NAMALWA (cell line): ENCODE measurements around the gene BLM.
A peak's percentile ranks its signal among the peaks of the same experiment; 100 is the strongest.

Experiments used
- DNase-seq: peaks from one replicate; pipeline ENCODE4 v3.0.0-alpha.2; 2015; ENCODE audit warnings: low spot score

The BLM gene

DNA sequence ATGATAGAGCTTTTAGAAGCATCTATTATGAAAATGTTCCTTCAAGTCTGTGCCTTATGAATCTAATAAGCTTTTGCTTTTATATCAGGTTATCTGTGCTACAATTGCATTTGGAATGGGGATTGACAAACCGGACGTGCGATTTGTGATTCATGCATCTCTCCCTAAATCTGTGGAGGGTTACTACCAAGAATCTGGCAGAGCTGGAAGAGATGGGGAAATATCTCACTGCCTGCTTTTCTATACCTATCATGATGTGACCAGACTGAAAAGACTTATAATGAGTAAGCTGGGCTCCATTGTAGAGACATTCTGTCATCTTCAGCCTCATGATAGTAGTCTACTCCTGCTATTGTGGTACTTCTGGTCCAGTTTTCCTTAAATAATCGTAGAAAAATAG lies 73.4 kb downstream of the BLM start:
- DNase-seq = no peak

DNA sequence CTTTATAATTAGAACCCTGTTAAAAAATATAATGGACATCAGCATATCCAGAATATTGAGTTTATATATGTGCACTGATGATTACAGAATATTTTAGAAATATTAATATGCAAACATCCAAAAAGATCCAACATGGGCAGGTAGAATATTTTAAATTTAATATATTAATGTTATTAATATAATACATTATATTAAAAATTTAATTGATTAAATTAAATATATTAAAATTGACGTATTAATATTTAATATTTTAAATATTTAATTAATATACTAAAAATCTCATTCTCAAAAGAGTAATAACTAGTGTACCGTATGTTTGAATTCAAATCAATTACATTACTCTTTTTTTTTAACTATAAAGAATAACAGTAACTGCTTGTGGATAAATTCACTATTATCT lies 77.4 kb downstream of the BLM start:
- no peak for DNase-seq

DNA sequence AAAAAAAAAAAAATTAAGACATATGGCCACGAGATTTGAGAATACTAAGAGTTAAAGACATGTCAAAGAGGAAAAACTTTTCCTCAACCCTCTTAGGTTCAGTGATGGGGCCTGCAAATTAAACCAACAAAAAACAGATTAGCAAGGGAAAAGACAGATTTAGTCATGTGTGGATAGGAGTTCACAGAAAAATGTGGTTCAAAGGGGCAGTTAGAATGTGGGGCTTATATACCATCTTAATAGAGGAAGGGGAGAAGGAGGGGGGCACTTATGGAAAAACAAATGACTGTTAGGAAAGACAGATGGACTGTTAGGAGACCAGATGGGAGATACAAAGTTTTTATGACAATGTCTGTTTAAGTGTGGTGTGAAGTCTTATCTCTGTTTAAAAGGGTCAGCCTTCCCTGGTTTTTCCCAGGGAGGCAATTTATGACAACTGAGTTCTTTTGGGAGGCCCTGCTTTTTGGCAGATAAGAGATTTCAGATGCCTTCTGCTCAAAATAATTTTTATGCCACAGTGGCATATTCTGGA lies 82.6 kb downstream of the BLM start:
- no peak for DNase-seq

DNA sequence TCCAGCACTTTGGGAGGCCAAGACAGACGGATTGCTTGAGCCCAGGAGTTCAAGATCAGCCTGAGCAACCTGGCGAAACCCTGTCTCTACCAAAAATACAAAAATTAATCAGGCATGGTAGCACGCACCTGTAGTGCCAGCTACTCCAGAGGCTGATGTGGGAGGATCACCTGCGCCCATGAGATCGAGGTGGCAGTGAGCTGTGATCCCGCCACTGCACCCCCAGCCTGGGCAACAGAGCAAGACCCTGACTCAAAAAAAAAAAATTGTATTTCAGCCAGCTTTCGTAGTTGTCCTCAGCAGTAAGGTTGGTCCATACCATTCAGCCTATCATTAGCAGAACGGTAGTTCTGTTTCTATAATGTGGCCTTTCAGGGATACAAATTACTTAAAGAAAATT lies 84.7 kb downstream of the BLM start:
- no peak for DNase-seq

DNA sequence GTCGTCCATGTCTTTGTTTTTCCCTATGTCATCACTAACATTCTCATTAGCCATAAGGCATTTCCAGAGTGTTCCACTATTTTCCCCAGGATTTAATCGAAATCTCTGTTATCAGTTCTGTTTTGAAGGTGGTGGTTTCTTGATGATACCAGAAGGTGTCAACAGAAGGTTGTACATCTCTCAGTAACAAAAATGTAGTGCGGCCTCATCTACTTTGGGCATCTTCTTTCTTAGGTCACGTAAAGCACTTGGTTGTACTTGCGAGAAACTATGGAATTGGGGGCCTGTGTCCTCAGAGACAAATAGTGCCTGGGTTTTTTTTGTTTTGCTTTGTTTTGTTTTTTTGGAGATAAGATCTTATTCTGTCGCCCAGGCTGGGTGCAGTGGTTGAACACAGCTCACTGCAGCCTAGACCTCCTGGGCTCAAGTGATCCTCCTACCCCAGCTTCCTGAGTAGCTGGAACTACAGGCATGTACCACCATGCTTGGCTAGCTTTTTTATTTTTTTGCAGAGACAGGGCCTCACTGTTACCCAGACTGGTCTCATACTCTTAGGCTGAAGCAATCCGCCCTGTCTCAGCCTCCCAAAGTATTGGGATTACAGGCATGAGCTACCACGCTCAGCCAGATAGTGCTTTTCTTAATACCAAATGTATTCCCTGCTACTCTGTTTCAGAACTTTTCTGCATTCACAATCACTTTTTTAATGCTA lies 90.1 kb downstream of the BLM start:
- no peak for DNase-seq

- no peak for DNase-seq
Measured at GRCh38 chr15:90807786-90808086, 90.6 kb downstream of the BLM start.

DNA sequence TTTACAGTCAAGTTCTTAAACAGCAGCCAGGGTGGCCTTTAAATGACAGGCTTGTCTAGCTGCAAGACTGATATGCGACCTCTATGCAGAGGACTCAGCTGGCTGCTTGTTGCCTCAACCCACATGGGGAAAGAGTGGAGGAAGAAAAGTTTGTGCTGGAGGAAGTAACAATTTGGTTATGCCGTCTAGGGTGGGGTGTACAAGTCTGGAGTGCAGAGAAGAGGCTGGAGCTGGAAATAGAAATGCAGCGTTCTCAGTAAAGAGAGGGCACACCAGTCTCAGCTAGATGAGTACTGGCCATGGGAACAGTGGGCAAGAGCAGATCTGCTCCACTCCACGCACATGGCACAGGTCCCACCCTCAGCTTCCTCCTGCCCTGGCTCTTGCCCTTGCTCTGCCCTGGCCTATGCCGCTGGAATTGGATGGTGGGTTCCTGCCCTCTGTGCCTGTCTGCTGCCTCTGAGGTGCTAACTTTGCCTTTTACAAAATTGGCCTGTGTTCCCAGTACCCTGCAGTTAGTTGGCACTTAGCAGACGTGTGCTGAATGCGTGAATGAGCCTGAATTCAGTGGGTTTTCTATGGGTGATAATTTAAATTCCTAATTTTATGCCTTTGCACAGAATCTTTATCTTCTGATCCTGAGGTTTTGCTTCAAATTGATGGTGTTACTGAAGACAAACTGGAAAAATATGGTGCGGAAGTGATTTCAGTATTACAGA lies 91.5 kb downstream of the BLM start:
- no peak for DNase-seq

- DNase-seq = no peak
Measured at GRCh38 chr15:90809536-90809935, 92.4 kb downstream of the BLM start.

GRCh38 chr15:90810354-90810753 lies 93.2 kb downstream of the BLM start:
- DNase-seq = no peak

DNA sequence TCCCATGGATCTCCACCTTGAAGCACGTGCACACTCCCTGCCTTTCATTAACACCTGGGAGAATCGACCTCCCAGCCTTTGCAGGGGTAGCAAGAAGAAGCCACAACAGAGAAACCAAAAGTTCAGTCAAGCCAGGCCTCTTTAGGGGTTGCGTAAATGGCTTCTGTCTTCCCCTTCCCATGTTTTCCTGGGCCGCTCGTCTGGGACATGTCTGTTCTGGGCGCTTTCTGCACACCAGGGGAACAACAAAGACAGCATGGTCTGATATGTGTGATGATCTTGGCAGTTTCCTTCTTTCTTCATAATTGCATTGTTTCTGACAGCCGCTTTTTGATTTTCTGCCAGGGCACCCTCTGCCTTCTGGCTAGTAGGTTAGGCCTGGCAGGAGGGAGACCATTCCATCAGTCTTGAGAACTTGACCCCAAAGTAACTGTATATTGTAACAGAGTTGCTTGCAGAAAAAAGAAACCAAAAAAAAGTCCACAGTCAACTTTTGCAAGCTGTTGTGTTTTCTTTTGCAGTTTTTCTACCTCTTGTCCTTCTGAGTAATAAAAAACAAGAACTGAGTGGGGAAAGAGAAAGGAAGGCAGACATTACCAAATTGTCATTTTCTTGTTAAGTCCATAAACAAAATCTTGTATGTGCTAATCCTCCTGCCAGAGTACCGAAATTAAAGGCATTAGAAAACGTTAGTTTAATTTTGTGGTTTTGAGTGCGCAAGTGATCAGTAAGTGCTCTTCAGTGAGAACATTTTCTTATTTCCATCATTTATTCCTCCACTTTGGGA lies 95.2 kb downstream of the BLM start:
- no peak for DNase-seq

DNA sequence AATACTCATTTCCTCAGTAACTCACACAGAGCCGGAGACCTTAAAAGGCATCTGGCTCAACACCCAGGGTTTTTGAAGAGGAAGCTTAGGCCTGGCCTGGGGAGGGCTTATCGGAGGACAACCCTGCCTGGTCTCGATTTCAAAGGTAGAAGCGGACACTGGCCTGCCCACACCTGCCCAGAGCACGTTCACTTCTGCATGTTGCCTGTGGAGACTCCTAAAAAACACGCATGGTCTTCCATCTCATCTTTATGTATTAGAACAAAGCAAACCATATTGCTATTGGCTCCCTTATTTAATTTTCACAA lies 95.8 kb downstream of the BLM start:
- DNase-seq = no peak

GRCh38 chr15:90813796-90814190 lies 96.6 kb downstream of the BLM start:
- no peak for DNase-seq

- no peak for DNase-seq
Measured at GRCh38 chr15:90814191-90814821, 97.2 kb downstream of the BLM start.

DNA sequence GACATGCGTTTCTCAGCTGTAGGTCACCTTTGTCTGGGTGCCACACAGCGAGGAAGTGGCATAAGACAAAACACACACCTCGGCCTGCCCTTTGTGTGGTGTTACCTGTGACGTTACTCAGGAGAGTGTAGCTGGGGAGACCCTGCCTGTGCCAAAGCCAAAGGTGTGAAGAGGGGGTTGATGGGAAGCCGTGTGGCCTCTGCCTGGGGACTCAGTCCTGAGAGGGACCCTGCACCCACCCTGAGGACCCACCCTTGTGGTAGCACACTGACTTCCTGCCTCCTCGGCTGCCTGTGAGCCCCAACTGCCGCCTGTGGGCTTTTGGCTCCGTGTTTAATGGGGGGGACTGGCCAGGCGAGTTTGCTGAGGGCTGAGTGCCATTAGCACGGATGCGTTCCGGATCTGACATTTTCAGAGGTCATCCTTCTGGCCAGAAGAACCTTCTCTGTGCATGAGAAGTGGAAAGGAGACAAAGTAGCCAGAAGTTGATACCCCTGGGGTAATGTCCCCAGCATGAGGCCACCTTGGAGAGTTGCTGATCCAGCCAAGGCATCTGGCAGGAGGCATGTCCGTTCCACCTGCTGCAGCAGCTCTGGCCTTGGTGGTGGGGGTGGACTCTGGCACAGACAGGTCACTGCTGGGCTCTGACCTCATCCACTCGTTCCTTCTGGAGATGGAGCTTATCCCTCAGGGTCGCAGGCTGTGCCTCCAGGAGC lies 99.4 kb downstream of the BLM start:
- no peak for DNase-seq

DNA sequence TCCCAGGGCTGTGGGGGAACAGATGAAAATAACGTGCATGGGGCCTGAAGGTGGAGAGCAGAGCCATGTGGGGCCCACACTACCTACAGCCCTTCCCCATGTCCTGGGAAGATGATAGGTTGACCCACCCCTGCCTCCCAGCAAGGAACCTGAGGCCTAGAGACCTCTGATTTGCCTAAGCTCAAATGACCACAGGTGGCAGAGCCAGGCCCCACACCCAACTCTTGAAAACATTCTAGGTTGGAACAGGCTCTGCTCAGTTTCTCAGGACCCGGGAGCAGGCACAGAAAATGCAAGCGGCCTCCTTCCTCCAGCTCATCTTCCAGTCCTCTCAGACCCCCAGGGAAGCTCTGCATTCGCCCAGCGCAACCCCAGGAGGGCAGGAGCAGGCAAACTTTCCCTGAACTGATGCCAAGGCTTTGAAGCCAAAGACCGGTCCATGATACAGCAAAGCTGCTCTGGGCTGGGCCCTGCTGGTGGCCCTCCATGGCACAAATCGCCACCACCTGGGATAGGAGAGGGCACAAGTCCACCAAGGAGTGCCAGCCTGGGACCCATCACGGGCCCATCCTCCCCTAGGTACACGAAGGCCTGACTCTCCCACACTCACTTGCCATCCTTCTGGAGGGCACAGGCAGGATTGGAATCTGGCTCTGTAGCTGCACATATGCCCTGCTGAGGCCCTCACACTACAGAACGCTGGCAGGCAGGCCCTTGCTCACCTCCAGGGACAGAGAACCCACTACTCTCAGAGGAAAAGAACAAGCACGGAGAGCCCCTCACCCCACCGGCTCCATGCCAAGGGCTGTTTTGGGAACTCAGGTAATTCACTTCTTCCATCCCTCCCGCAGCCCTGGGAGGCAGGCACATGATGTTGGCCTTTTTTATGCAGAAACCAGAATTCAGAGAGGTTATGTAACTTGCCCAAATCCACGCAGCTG lies 100.2 kb downstream of the BLM start:
- DNase-seq = no peak

- DNase-seq = peak; percentile 96
Measured at GRCh38 chr15:90818251-90819210, 101.4 kb downstream of the BLM start.

DNA sequence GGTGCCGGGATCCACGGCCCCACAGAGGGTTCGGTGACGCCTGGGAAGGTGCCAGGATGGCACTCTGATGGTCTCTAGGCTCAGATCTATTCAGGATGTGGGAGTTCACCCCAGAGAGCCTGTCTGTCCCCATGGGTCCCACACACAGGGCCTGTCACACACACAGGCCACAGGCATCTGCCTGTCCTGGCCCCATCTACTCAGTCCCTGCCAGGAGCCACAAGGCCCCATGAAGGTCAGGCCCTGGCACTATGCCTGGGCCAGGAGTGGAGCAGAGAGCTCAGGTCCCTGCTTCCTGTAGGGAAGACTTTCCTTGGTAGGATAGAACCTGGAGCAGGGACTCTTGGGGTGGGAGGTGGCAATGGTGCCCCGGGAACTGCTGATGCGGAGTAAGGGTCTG lies 102.2 kb downstream of the BLM start:
- no peak for DNase-seq

GRCh38 chr15:90819850-90820249 lies 102.7 kb downstream of the BLM start:
- DNase-seq = no peak

DNA sequence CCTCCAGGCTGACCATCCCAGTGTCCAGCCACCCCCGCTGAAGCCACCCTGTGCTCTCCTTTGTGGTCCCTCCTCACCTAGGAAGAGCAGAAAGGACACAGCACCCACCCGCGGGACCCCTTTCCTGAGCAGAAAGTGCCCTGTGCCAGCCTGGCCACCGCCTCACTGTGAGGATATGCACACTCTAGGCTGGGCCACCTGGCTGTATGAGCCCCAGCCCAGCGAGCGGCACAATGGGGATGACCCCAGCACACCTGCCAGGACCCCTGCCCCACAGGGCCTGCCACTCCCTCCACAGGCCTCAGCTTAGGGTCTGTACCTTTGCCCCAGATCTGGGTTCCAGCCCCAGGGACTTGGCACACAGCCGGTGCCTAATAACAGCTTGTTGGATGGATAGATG lies 103.3 kb downstream of the BLM start:
- DNase-seq = no peak
